Kidney (tissue), 14 donors: Measurements from ENCODE around the gene TNKS2. TPM values are rescaled to one million over a fixed set of nuclear protein-coding genes. Genes with fewer than 3 reads are reported as not detected.

Experiments
- DNase-seq, 5 donors: peaks; one replicate each; pipeline ENCODE4 v3.0.0-alpha.2; 2013 to 2020
- FAIRE-seq: peaks from 2 replicates; lab custom pipeline; 2012; peaks lifted over from hg19 to GRCh38; lab: Jason Lieb, UNC
- H3K27ac ChIP-seq, 2 donors: one replicate each; pipeline ENCODE4 v1.7.0; 2013; ENCODE audit warnings: low read depth in 2 of 2, low read length in 2 of 2, inconsistent platforms in 1 of 2
- H3K27me3 ChIP-seq: one replicate; pipeline ENCODE4 v1.7.1; 2013; ENCODE audit warnings: low read length, inconsistent platforms; ENCODE audit not compliant: control insufficient read depth, insufficient read depth
- H3K36me3 ChIP-seq, 3 donors: one replicate each; pipeline versions ENCODE4 v1.7.0 to v1.7.1; 2013; ENCODE audit warnings: low read length in 3 of 3, control low read depth in 1 of 3, inconsistent platforms in 1 of 3; ENCODE audit not compliant: insufficient read depth in 3 of 3, control insufficient read depth in 2 of 3
- H3K4me1 ChIP-seq, 3 donors: one replicate each; pipeline versions ENCODE4 v1.7.0 to v1.7.1; 2013; ENCODE audit warnings: low read length in 3 of 3, inconsistent platforms in 1 of 3, low read depth in 1 of 3; ENCODE audit not compliant: control insufficient read depth in 2 of 3, insufficient read depth in 2 of 3
- H3K4me3 ChIP-seq, 3 donors: one replicate each; pipeline versions ENCODE4 v1.7.0 to v1.8.1; 2013; ENCODE audit warnings: low read length in 3 of 3, control low read depth in 1 of 3, inconsistent platforms in 1 of 3
- H3K9ac ChIP-seq, 3 donors: one replicate each; pipeline versions ENCODE4 v1.7.0 to v1.7.1; 2013; ENCODE audit warnings: low read length in 3 of 3, control low read depth in 1 of 3, inconsistent platforms in 1 of 3
- H3K9me3 ChIP-seq, 3 donors: one replicate each; pipeline versions ENCODE4 v1.7.0 to v1.7.1; 2013; ENCODE audit warnings: low read length in 3 of 3, control low read depth in 1 of 3, inconsistent platforms in 1 of 3; ENCODE audit not compliant: control insufficient read depth in 2 of 3, insufficient read depth in 1 of 3
- intact Hi-C: fragments of 100-400 bp; cut with DNase I; formaldehyde crosslinking; loops from one replicate; pipeline ENCODE4 v1.11.1; 2022
- polyA plus RNA-seq: library from polyadenylated mRNA; stranded (reverse); fragments of 350-450 nt; fragmentation: Illumina TruSeq; extraction: RNeasy Lipid Tissue Mini Kit (QIAGEN cat#74804); gene quantifications from one replicate; pipeline ENCODE4 v1.2.3, GENCODE V29; 2014; ENCODE audit warnings: low read depth, low replicate concordance; ENCODE audit not compliant: insufficient read depth
- total RNA-seq: library from RNA; stranded (reverse); fragmentation: NEBNext Ultra II Directional; extraction: Animal tissue kit (Norgen Biotek cat#: 25700); gene quantifications from one replicate; pipeline ENCODE4 v1.2.1, GENCODE V29; 2021
- TF ChIP-seq, protein P1 (sequence below): IDR thresholded peaks from 3 replicates; pipeline ENCODE4 v1.5.1; 2012; ENCODE audit warnings: mild to moderate bottlenecking, moderate library complexity, borderline replicate concordance; ENCODE audit not compliant: insufficient read depth; ENCODE audit errors: extremely low read depth
- donor health status: control.
- donor health status: control.
- donor health status: control.
- donor health status: control.
- donor health status: control.
- donor health status: DM: yes; HTN: yes; CAD: no.
- donor health status: Normal renal cell carcinoma (clear cell type).

The TNKS2 gene
- total and polyA plus RNA-seq, 2 donors from 2014 or later: 7.4 to 31.6 TPM

DNA sequence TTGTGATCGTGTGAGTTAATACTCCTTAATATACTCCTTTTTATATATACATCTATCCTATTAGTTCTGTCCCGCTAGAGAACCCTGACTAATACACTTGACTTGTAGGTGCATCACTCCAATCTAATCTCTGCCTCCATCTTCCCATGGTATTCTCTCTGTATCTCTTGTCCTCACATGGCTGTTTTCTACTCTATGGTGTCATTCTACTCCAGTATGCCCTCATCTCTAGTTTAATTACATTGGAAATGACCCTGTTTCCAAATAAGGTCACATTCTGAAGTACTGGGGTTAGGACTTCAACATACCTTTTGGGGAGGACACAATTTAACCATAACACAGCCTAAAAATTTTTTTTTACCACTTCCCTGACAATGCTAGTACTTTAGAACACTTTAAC lies 25.8 kb upstream of the TNKS2 start:
- Histone ChIP-seq H3K27me3 (no peaks in the 10 kb centered on the region), H3K9me3 (no peaks in the 10 kb centered on the region), H3K9ac (no peak overlapping the region), H3K36me3 (no peaks in the 10 kb centered on the region), H3K4me1 (no peaks in the 10 kb centered on the region), H3K4me3 (no peak overlapping the region), H3K27ac (no peak overlapping the region)
- intact Hi-C loops: no loop called here
- DNase-seq: no peak
- TF ChIP-seq, protein P1, sequence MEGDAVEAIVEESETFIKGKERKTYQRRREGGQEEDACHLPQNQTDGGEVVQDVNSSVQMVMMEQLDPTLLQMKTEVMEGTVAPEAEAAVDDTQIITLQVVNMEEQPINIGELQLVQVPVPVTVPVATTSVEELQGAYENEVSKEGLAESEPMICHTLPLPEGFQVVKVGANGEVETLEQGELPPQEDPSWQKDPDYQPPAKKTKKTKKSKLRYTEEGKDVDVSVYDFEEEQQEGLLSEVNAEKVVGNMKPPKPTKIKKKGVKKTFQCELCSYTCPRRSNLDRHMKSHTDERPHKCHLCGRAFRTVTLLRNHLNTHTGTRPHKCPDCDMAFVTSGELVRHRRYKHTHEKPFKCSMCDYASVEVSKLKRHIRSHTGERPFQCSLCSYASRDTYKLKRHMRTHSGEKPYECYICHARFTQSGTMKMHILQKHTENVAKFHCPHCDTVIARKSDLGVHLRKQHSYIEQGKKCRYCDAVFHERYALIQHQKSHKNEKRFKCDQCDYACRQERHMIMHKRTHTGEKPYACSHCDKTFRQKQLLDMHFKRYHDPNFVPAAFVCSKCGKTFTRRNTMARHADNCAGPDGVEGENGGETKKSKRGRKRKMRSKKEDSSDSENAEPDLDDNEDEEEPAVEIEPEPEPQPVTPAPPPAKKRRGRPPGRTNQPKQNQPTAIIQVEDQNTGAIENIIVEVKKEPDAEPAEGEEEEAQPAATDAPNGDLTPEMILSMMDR: no peak
- no peak for FAIRE-seq

DNA sequence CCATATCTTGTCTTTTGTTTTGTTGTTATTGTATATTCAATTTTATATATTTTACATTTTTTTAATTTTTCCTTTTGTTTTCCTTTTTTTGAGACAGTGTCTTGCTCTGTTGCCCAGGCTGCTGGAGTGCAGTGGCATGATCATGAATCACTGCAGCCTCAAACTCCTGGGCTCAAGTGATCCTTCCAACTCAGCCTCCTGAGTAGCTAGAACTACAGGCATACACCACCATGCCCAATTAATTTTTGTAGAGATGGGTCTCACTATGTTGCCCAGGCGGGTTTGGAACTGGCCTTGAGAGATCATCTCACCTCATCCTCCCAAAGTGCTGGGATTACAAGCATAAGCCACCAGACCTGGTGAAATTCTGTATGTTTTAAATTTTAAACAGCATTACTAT lies 25.4 kb upstream of the TNKS2 start:
- DNase-seq (no peak), FAIRE-seq (no peak)
- H3K9ac ChIP-seq: no peak overlapping the region
- no peak overlapping the region for H3K4me3 ChIP-seq
- H3K27ac ChIP-seq: no peak overlapping the region
- H3K9me3 ChIP-seq: no peaks in the 10 kb centered on the region
- no peaks in the 10 kb centered on the region for H3K4me1 ChIP-seq
- intact Hi-C loops: no loop called here
- TF ChIP-seq, protein P1: no peak
- no peaks in the 10 kb centered on the region for H3K27me3 ChIP-seq
- no peaks in the 10 kb centered on the region for H3K36me3 ChIP-seq

DNA sequence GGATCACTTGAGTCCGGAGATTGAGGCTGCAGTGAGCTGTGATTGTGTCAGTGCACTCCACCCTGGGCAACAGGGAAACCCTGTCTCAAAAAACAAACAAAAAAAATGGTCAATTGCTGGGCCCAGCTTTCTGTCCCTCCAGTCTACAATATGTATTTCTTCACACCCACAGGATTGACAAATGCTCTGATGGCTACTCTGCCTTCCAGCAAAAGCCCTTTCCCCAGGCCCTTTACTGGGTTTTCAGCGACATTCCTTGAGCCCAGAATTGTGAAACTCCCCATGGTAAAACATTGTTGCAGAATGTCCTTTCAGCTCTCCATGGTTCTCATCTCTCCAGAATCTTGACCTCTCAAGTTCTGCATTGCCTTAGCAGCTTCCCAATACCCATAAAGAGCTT lies 23.7 kb upstream of the TNKS2 start:
- no peak for FAIRE-seq
- intact Hi-C loops: no loop called here

More for the DNA sequence above, 23.7 kb upstream of the TNKS2 start:
- no peaks in the 10 kb centered on the region for H3K9me3 ChIP-seq
- H3K36me3 ChIP-seq: no peaks in the 10 kb centered on the region
- no peaks in the 10 kb centered on the region for H3K4me1 ChIP-seq
- H3K27me3 ChIP-seq: no peaks in the 10 kb centered on the region
- no peak overlapping the region for H3K9ac ChIP-seq
- no peak for DNase-seq
- H3K4me3 ChIP-seq: no peak overlapping the region
- no peak overlapping the region for H3K27ac ChIP-seq
- TF ChIP-seq, protein P1: no peak
